NCI-H460 (cell line): ENCODE data around the gene KRTAP10-1. TPM values are rescaled to one million over a fixed set of nuclear protein-coding genes. Genes with fewer than 3 reads are reported as not detected.
"Not testable (repeated sequence)": the region's sequence is repeated elsewhere in the genome, so short reads cannot be mapped to it uniquely, and the experiment has no call there.

Experiments used
- DNase-seq: peaks from one replicate; pipeline ENCODE4 v3.0.0-alpha.2; 2016; ENCODE audit warnings: low read depth; ENCODE audit errors: extremely low read depth
- total RNA-seq: library from RNA; depleted of rRNA; stranded (reverse); fragments of >200 nt; shearing (Covaris generic); gene quantifications from 2 replicates; pipeline ENCODE4 v1.2.3, GENCODE V29; 2014

KRTAP10-1 gene
- total RNA-seq, 1 experiment from 2014 or later, result not detected

GRCh38 chr21:44550807-44551206, 10.8 kb upstream of the KRTAP10-1 start:
- no peak for DNase-seq

- DNase-seq, result not testable (repeated sequence)
These were observed 10.3 kb upstream of the KRTAP10-1 start for GRCh38 chr21:44550285-44550684.

DNA sequence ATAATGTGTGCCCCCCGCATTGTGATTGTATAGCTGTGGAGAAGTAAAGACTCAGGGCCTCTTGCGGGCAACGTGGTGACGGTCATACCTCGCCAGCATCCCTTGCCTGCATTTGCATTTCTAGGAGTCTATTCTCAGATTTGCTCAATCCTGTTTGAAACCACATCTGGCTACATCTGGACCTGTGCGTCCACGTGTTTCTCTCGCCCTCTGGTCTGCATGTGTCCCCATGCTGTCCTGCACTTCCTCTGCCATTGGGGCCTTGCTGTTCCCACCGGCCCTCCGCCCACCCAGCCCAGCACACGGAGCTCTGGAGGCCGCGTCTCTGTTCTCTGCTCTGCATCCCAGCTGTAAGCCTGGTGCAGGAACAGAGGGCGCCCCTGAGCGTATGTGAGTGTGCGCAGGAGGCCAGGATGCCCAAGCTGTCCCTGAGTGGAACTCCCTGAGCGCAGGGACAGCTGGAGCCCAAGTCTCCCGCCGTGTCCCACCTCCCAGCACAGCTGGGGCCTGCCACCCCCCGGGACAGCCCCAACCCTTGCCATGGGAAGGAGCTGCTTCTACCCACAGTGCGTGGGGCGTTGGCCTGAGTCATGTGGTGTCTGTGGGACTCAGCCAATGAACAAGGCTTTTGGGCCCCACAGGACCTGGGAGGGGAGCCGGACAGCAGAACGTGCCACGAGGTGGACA, 9.7 kb upstream of the KRTAP10-1 start:
- no peak for DNase-seq

GRCh38 chr21:44548922-44549321, 8.9 kb upstream of the KRTAP10-1 start:
- DNase-seq, result no peak

DNA sequence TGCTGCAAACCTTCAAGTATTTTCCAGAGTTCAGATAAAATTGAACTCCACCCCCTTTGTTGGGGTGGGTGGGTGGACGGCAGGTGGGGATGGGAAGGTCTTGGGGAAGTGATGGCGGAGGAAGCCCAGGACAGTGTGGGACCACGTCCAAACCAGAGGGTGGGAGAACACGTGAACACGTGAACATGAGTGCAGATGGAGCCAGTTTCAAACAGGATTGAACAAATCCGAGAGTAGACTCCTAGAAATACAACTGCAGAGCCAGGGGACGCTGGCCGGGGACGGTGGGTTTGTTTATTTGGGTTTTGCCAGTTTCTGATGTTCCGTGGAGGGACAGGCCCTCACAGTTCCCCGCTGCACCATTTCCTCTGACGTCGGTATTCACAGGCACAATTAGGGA, 8.4 kb upstream of the KRTAP10-1 start:
- no peak for DNase-seq

- DNase-seq, result no peak
These were observed 7.8 kb upstream of the KRTAP10-1 start for GRCh38 chr21:44547656-44548331.

DNA sequence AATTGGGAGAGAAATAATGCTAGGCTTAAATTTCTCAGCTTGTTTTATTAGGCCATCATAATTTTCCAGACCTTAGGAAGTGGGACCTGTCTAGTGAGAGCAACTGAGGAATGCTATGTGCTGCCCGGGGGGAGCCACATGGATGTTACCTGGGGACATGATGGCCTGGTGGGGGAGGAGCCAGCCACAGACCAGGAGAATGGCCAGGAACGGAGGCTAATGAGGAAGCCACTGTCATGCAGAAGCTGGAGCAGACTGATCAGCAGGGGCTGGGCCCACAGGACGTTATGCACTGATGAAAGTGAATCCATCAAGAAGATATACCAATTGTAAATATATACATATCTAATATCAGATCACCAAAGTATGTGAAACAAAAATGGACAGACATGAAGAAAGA, 4.6 kb upstream of the KRTAP10-1 start:
- no peak for DNase-seq

- DNase-seq, result no peak
These were observed 2.7 kb upstream of the KRTAP10-1 start for GRCh38 chr21:44542716-44543115.

- no peak for DNase-seq
These were observed 820 bp upstream of the KRTAP10-1 start for GRCh38 chr21:44540741-44541288.

- DNase-seq, result no peak
These were observed 949 bp downstream of the KRTAP10-1 start for GRCh38 chr21:44539046-44539445.

DNA sequence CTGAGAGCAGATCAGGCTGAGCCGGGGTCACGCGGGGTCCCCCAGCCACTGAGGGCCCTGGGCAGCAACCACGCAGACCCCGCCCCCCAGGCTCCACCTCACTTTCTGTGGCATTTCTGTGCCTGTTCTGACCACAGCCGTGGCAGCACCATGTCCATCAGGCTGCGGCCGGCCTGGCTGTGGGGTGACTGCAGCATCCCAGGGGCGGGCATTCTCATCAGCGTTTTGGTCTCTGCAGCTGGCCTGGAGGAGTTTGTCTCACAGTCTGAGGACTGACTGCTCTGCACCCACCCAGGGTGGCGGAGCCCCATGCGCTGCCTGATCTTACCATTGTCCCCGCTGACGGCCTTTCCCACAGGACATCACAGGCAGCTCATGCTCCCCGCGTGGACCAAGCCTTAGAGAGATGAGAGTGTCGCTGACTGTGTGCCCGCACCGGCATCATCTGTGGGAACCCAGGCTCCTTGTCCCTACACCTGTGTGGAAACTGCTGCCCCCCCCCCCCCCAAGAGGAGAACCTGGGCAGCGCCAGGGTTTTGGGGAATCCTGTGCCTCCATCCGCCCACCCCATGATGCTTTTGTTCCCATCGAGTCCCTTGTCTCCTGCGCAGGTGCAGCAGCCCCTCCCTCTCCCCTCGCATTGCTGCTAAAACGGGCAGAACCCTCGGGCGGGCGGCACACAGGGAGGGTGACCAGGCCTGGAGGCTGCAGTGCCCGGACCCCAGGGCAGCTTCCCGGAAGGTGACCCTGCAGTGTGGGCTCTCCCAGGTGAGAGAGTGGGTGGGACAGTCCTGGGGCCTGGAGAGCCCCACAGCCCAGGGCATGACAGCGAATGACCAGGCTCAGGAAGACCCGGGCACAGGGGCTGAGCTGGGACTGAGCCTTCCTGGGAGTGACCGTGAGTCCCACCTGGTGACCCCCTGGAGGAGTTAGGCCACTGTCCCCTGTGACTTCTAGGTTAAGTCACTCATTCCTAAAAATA, 1.8 kb downstream of the KRTAP10-1 start:
- no peak for DNase-seq

DNA sequence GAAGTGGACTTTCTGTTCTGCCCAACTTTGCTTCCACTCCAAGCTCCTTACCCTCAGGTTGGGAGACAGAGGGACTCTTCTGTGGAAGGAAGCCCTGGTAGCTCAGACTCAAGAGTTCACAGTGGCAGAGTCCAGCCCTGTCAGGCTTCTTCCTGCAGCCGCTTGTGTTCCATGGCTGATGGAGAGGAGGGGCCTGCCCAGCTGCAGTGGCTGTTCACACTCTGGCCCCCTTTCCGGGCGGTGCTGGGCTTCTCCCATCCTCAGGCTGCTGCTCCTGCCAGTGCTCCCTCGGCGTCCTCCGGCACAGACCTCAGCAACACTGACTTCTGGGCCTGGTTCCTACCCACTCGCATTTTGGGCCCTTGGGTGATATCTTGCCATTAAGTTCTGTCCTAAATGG, 4.0 kb downstream of the KRTAP10-1 start:
- no peak for DNase-seq

DNA sequence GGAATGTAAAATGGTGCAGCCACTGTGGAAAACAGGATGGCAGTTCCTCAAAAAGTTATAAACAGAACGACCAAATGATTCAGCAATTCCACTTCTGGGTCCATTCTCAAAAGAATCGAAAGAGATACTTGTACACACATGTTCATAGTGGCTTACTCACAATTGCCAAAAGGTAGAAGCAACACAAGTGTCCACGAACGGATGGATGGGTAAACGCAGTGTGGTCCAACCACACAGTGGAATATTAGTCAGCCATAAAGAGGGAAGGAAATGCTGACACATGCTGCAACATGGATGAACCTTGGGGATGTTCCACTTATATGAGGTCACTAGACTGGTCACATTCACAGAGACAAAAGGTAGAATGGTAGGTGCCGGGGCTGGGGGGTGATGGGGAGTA, 5.3 kb downstream of the KRTAP10-1 start:
- no peak for DNase-seq

GRCh38 chr21:44533891-44534627, 5.9 kb downstream of the KRTAP10-1 start:
- no peak for DNase-seq

DNA sequence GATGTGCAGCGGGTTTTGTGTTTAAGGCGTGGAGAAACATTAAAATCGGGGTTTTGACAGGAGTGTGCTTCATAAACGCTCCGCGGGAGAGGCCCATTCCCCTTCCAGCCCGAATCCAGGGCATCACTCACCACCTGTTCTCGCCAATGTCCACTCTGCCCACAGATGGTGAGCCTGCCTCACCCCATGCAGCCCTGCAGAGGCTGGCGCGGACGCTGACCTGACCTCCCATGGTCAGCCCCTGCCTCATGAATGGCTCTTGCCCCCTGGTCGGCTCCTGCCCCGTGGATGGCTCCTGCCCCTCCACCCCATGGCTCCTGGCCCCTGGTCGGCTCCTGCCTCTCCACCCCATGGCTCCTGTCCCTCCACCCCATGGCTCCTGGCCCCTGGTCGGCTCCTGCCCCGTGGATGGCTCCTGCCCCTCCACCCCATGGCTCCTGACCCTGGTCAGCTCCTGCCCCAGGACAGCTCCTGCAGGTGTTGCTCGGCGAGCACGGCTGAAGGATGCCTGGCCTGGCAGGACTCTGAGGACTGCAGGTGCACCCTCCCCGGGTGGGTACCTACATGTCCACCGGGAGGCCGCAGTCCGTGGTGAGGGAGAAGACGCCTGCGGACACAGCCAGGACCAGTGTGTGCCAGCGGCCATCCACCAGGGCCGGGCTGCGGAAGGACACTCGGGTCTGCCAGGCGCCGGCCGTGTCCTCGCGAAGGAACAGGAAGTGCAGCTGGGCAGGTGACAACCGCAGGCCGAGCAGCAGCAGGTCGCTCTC, 6.7 kb downstream of the KRTAP10-1 start:
- DNase-seq, result no peak

- no peak for DNase-seq
These were observed 7.3 kb downstream of the KRTAP10-1 start for GRCh38 chr21:44532712-44533111.

DNA sequence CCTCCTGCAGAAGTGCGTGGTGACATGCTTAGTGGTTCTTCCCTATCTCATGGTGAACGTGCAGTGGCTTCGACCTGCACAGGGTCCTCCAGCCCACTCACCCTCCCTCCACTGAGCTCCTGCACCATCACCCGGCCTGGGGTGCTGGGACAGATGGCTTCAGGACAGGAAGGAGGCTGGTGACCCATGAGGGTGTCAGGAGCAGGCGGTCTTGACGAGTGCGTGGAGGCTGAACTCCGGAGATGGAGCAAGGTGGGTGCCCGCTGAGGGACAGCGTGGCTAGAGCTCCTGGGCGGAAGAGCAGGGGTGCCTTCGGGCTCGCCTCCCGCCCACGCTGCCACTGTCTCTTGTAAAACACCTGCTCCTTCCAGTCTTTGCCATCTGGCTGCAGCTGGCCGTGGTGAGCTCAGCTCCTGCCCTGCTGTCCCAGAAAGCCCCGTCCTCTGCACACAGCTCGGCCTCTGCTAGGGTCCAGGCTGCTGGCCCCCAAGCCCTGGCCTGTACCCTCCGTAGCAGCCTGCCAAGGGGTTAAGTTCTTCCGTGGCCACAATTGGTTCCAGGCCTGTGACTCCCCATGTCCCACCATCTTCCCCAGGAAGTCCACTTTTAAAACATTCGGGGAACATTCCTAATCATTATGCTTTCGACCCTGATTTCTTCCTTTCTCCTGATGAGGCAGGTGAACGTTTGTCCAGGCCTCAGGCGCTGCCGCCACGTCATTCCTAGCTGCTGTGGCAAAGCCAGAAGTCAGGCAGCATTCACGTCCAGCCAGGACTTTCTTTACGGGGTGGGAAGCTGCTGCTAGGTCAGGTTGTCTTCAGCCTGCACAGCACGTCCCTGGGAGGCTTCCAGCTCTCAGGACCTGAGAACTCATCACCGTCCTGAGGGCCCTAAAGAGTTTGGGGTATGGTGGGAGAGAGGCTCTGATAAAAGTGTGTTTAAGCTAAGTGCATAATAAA, 8.1 kb downstream of the KRTAP10-1 start:
- no peak for DNase-seq

GRCh38 chr21:44530903-44531605, 8.9 kb downstream of the KRTAP10-1 start:
- no peak for DNase-seq
